Measurements from ENCODE around the gene FNTB.

- TF ChIP-seq CTCF (conservative IDR thresholded peaks at IDR 0.05; ENCODE audit: low read depth, low read length): no peak
- TF ChIP-seq EZH2 (IDR thresholded peaks at IDR 0.05; ENCODE audit: low read length, unreplicated experiment): no peak
- no peak for TF ChIP-seq EZH2phosphoT487 (IDR thresholded peaks at IDR 0.05; ENCODE audit: borderline replicate concordance, low read length)
These were observed 92.5 kb downstream of the FNTB start for GRCh38 chr14:65079201-65079600.

Data from PC-3 (cell line).